Spleen (tissue), 11 donors: ENCODE data around the gene PRM3. TPM values are rescaled to one million over a fixed set of nuclear protein-coding genes. Genes with fewer than 3 reads are reported as not detected.

Experiments used
- DNase-seq: peaks from one replicate; pipeline ENCODE4 v3.0.0-alpha.2; 2020
- H3K27ac ChIP-seq, 8 donors: fragments of 200-600 bp; sonication (generic) in 7 of 8; 1 replicate in 4 of 8; 2 replicates in 4 of 8; pipeline versions ENCODE4 v1.5.0 to v1.8.0; 2016 to 2021; ENCODE audit warnings: inconsistent platforms in 4 of 8, mild to moderate bottlenecking in 4 of 8, moderate library complexity in 1 of 8
- H3K27me3 ChIP-seq, 7 donors: fragments of 200-600 bp; sonication (generic) in 6 of 7; replicated peaks in 1 of 7; 1 replicate in 4 of 7; 2 replicates in 3 of 7; pipeline versions ENCODE4 v1.5.0 to v1.8.0; 2016 to 2021; ENCODE audit warnings: inconsistent platforms in 3 of 7, mild to moderate bottlenecking in 1 of 7
- H3K36me3 ChIP-seq, 6 donors: fragments of 200-600 bp; sonication (generic) in 5 of 6; 1 replicate in 4 of 6; 2 replicates in 2 of 6; pipeline versions ENCODE4 v1.5.0 to v1.8.0; 2016 to 2021; ENCODE audit warnings: inconsistent platforms in 2 of 6
- H3K4me1 ChIP-seq, 6 donors: fragments of 200-600 bp; sonication (generic) in 5 of 6; 1 replicate in 3 of 6; 2 replicates in 3 of 6; pipeline versions ENCODE4 v1.5.0 to v1.8.0; 2016 to 2021; ENCODE audit warnings: inconsistent platforms in 3 of 6
- H3K4me3 ChIP-seq, 8 donors: fragments of 200-600 bp; sonication (generic) in 7 of 8; 1 replicate in 4 of 8; 2 replicates in 4 of 8; pipeline versions ENCODE4 v1.5.0 to v1.8.0; 2016 to 2021; ENCODE audit warnings: inconsistent platforms in 4 of 8, mild to moderate bottlenecking in 4 of 8, moderate library complexity in 2 of 8
- H3K9me3 ChIP-seq, 8 donors: fragments of 200-600 bp; sonication (generic) in 7 of 8; 1 replicate in 4 of 8; 2 replicates in 4 of 8; pipeline versions ENCODE4 v1.5.0 to v1.8.0; 2016 to 2021; ENCODE audit warnings: inconsistent platforms in 4 of 8
- POLR2A ChIP-seq, 3 donors: fragments of 450-650 bp; IDR thresholded peaks; one replicate each; pipeline ENCODE4 v1.5.1; 2017; ENCODE audit warnings: antibody characterized with exemption in 3 of 3, mild to moderate bottlenecking in 1 of 3
- POLR2AphosphoS5 ChIP-seq, 3 donors: sonication (generic); formaldehyde crosslinking; IDR thresholded peaks; one replicate each; pipeline ENCODE4 v1.5.1; 2017; ENCODE audit warnings: antibody characterized with exemption in 3 of 3
- WGBS, 5 donors: extraction: QIAGEN DNeasy Blood & Tissue Kit in 3 of 5; methylation state at CpG; one replicate each; pipeline versions ENCODE4 v1.1.5 to v1.1.7; 2013 to 2018; 5-methylcytosine and 5-hydroxymethylcytosine counted together
- intact Hi-C: fragments of 100-400 bp; cut with DNase I; formaldehyde crosslinking; loops from one replicate; pipeline ENCODE4 v1.15.0; 2023; ENCODE audit warnings: low total_unique reads
- polyA plus RNA-seq, 3 donors: library from polyadenylated mRNA; stranded (reverse); fragments of 200-250 nt; gene quantifications; one replicate each; pipeline ENCODE4 v1.2.1, GENCODE V29; 2013
- total RNA-seq, 7 donors: library from RNA; depleted of rRNA in 3 of 7; stranded (reverse); fragments of >200 nt in 3 of 7; fragmentation: NEBNext Ultra II Directional in 4 of 7; extraction: Animal tissue kit (Norgen Biotek cat#: 25700) in 4 of 7; gene quantifications; one replicate each; pipeline versions ENCODE4 v1.1.0 to v1.2.1, GENCODE V29; 2016 to 2021
- TF ChIP-seq, protein P1 (sequence below), 11 experiments: fragments of 200-600 bp in 7 of 11; fragments of 450-650 bp in 4 of 11; sonication (generic) in 4 of 11; IDR thresholded peaks in 8 of 11; conservative IDR thresholded peaks in 3 of 11; 1 replicate in 7 of 11; 2 replicates in 4 of 11; pipeline versions ENCODE4 v1.4.0 to v1.8.0; 2016 to 2021; ENCODE audit warnings: antibody characterized with exemption in 11 of 11, inconsistent platforms in 4 of 11, mild to moderate bottlenecking in 1 of 11
- donor health status: healthy with polysubstance abuse.
- donor health status: DM: no; HTN: no; CAD: no; lungs with moderate emphysema.
- donor health status: DM: no; HTN: no; CAD: no.
- donor health status: Bipolar disorder and iron deficiency.
- donor health status: healthy.
- donor health status: DM: no; HTN: no; CAD: no.
- donor health status: DM: yes; HTN: yes; CAD: no.

The PRM3 gene
- total and polyA plus RNA-seq, 10 donors = not detected

GRCh38 chr16:11235703-11235991 is 37.8 kb downstream of the PRM3 start:
- intact Hi-C loops = no loop called here
- 44 to 83% (median 60%) methylated on average over 5 of the region's 5 CpGs for WGBS, 5 donors
- TF ChIP-seq, protein P1, sequence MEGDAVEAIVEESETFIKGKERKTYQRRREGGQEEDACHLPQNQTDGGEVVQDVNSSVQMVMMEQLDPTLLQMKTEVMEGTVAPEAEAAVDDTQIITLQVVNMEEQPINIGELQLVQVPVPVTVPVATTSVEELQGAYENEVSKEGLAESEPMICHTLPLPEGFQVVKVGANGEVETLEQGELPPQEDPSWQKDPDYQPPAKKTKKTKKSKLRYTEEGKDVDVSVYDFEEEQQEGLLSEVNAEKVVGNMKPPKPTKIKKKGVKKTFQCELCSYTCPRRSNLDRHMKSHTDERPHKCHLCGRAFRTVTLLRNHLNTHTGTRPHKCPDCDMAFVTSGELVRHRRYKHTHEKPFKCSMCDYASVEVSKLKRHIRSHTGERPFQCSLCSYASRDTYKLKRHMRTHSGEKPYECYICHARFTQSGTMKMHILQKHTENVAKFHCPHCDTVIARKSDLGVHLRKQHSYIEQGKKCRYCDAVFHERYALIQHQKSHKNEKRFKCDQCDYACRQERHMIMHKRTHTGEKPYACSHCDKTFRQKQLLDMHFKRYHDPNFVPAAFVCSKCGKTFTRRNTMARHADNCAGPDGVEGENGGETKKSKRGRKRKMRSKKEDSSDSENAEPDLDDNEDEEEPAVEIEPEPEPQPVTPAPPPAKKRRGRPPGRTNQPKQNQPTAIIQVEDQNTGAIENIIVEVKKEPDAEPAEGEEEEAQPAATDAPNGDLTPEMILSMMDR (IDR thresholded peaks at IDR 0.05 in 8 of 11, conservative IDR thresholded peaks at IDR 0.05 in 3 of 11) = no peak
- TF ChIP-seq POLR2A (IDR thresholded peaks at IDR 0.05) (no peak), POLR2AphosphoS5 (IDR thresholded peaks at IDR 0.05) (no peak)
- DNase-seq = no peak
- H3K9me3 ChIP-seq = no peaks in the 10 kb centered on the region
- H3K27ac ChIP-seq = peak overlapping the region in 4 of 8 donors; percentile 83 to 89 (median 88)
- no peak overlapping the region for H3K4me3 ChIP-seq
- H3K4me1 ChIP-seq = peaks cover 10 to 78% (median 45%) of the 10 kb centered on the region in 6 donors
- no peaks in the 10 kb centered on the region for H3K27me3 ChIP-seq
- H3K36me3 ChIP-seq = no peaks in the 10 kb centered on the region

- no peak overlapping the region for H3K4me3 ChIP-seq
- intact Hi-C loops = no loop called here
- no peaks in the 10 kb centered on the region for H3K27me3 ChIP-seq
- 59 to 87% (median 76%) methylated on average over 13 of the region's 13 CpGs for WGBS, 5 donors
- TF ChIP-seq POLR2A (IDR thresholded peaks at IDR 0.05) (no peak), POLR2AphosphoS5 (IDR thresholded peaks at IDR 0.05) (peak in 1 of 3 donors; percentile 60)
- TF ChIP-seq, protein P1 (IDR thresholded peaks at IDR 0.05 in 8 of 11, conservative IDR thresholded peaks at IDR 0.05 in 3 of 11) = no peak
- no peaks in the 10 kb centered on the region for H3K36me3 ChIP-seq
- DNase-seq = no peak
- H3K4me1 ChIP-seq = peaks cover 10 to 76% (median 42%) of the 10 kb centered on the region in 6 donors
- peak overlapping the region in 5 of 8 donors; percentile 36 to 89 (median 87) for H3K27ac ChIP-seq
- H3K9me3 ChIP-seq = no peaks in the 10 kb centered on the region
Observed at GRCh38 chr16:11234884-11235702, 38.3 kb downstream of the PRM3 start.

- no peaks in the 10 kb centered on the region for H3K9me3 ChIP-seq
- DNase-seq = no peak
- peaks cover 10 to 79% (median 42%) of the 10 kb centered on the region in 6 donors for H3K4me1 ChIP-seq
- TF ChIP-seq, protein P1 (IDR thresholded peaks at IDR 0.05 in 8 of 11, conservative IDR thresholded peaks at IDR 0.05 in 3 of 11) = peak in 1 of 11 experiments; percentile 15
- TF ChIP-seq POLR2A (IDR thresholded peaks at IDR 0.05) (no peak), POLR2AphosphoS5 (IDR thresholded peaks at IDR 0.05) (no peak)
- peak overlapping the region in 1 of 8 donors; percentile 49 for H3K4me3 ChIP-seq
- 54 to 66% (median 60%) methylated on average over 8 of the region's 8 CpGs for WGBS, 5 donors
- H3K36me3 ChIP-seq = no peaks in the 10 kb centered on the region
- H3K27me3 ChIP-seq = no peaks in the 10 kb centered on the region
- H3K27ac ChIP-seq = peak overlapping the region; percentile 70 to 89 (median 83)
- intact Hi-C loops = no loop called here
Observed at GRCh38 chr16:11233727-11234376, 39.6 kb downstream of the PRM3 start.
